Psoas muscle (tissue), 8 donors: ENCODE results near the gene KAZN. TPM values are rescaled to one million over a fixed set of nuclear protein-coding genes. Genes with fewer than 3 reads are reported as not detected.

Experiments
- ATAC-seq, 4 donors: fragments of 200-7000 bp; cut with Tn5 transposase; one replicate each; pipeline ENCODE4 v1.9.1; 2020; ENCODE audit warnings: moderate library complexity in 3 of 4, mild to moderate bottlenecking in 2 of 4
- DNase-seq, 2 donors: peaks; one replicate each; pipeline ENCODE4 v3.0.0-alpha.2; 2020
- H3K27ac ChIP-seq: fragments of 200-600 bp; one replicate; pipeline ENCODE4 v1.8.0; 2022
- H3K27me3 ChIP-seq, 3 donors: fragments of 200-600 bp in 1 of 3; one replicate each; pipeline versions ENCODE4 v1.6.1 to v1.8.0; 2013 to 2022; ENCODE audit warnings: low read length in 2 of 3, mild to moderate bottlenecking in 2 of 3, moderate library complexity in 1 of 3; ENCODE audit not compliant: insufficient read depth in 3 of 3
- H3K36me3 ChIP-seq, 2 donors: fragments of 200-600 bp in 1 of 2; one replicate each; pipeline versions ENCODE4 v1.6.1 to v1.8.0; 2013 to 2022; ENCODE audit warnings: low read depth in 1 of 2, mild to moderate bottlenecking in 1 of 2, moderate library complexity in 1 of 2; ENCODE audit not compliant: insufficient read depth in 1 of 2
- H3K4me1 ChIP-seq: fragments of 200-600 bp; one replicate; pipeline ENCODE4 v1.8.0; 2022
- H3K4me3 ChIP-seq: fragments of 200-600 bp; one replicate; pipeline ENCODE4 v1.8.0; 2022; ENCODE audit warnings: mild to moderate bottlenecking
- H3K9me3 ChIP-seq: fragments of 200-600 bp; one replicate; pipeline ENCODE4 v1.8.0; 2022
- WGBS, 3 donors: extraction: QIAGEN DNeasy Blood & Tissue Kit; methylation state at CpG; one replicate each; pipeline versions ENCODE4 v1.1.6 to v1.1.7; 2013; 5-methylcytosine and 5-hydroxymethylcytosine counted together
- intact Hi-C, 2 donors: fragments of 100-400 bp; cut with DNase I; formaldehyde crosslinking; loops; one replicate each; pipeline versions ENCODE4 v1.11.0 to v1.14.2; 2022
- polyA plus RNA-seq, 3 donors: library from polyadenylated mRNA; stranded (reverse); fragments of 200-250 nt; gene quantifications; one replicate each; pipeline ENCODE4 v1.2.3, GENCODE V29; 2013
- total RNA-seq, 4 donors: library from RNA; stranded (reverse); fragmentation: NEBNext Ultra II Directional in 2 of 4; extraction: Animal tissue kit (Norgen Biotek cat#: 25700) in 2 of 4; gene quantifications; one replicate each; pipeline versions ENCODE4 v1.2.1 to v1.2.4, GENCODE V29; 2021 to 2023
- TF ChIP-seq, protein P1 (sequence below): fragments of 200-600 bp; IDR thresholded peaks from one replicate; pipeline ENCODE4 v1.8.0; 2022; ENCODE audit warnings: antibody characterized with exemption
- donor health status: healthy with polysubstance abuse.
- donor health status: DM: no; HTN: no; CAD: no; lungs with moderate emphysema.
- donor health status: Bipolar disorder and iron deficiency.
- donor health status: healthy.
- donor health status: DM: yes; HTN: yes; CAD: no.
- donor health status: DM: no; HTN: no; CAD: no.
- donor health status: DM: no; HTN: no; CAD: no.
- donor health status: DM: yes; HTN: yes; CAD: no.

KAZN gene
- total and polyA plus RNA-seq, 7 donors = 0.23 to 2.3 (median 0.97) TPM

DNA sequence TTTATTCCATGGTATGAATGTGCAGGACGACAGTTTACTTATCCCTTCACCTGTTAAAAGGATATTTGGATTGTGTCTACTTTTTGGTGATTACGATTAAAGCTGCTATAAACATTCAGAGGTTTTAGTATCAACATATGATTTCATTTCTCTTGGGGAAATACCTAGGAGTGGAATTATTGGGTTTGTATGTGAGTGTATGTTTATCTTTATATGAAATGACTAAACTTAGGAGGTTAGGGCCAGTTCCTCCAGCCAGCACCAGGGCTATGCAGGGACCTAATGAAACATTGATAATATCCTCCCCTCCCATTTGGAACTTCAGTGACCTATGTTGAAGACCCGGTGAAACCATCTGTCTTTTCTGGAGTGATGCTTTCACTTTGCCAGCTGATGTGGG is 568.9 kb downstream of the KAZN start:
- ATAC-seq = no peak
- TF ChIP-seq, protein P1, sequence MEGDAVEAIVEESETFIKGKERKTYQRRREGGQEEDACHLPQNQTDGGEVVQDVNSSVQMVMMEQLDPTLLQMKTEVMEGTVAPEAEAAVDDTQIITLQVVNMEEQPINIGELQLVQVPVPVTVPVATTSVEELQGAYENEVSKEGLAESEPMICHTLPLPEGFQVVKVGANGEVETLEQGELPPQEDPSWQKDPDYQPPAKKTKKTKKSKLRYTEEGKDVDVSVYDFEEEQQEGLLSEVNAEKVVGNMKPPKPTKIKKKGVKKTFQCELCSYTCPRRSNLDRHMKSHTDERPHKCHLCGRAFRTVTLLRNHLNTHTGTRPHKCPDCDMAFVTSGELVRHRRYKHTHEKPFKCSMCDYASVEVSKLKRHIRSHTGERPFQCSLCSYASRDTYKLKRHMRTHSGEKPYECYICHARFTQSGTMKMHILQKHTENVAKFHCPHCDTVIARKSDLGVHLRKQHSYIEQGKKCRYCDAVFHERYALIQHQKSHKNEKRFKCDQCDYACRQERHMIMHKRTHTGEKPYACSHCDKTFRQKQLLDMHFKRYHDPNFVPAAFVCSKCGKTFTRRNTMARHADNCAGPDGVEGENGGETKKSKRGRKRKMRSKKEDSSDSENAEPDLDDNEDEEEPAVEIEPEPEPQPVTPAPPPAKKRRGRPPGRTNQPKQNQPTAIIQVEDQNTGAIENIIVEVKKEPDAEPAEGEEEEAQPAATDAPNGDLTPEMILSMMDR = no peak
- no peaks in the 10 kb centered on the region for H3K9me3 ChIP-seq
- H3K36me3 ChIP-seq = no peaks in the 10 kb centered on the region
- H3K27ac ChIP-seq = no peak overlapping the region
- no peak for DNase-seq
- intact Hi-C loops = no loop called here
- no peaks in the 10 kb centered on the region for H3K27me3 ChIP-seq
- H3K4me1 ChIP-seq = no peaks in the 10 kb centered on the region
- H3K4me3 ChIP-seq = no peak overlapping the region
- 46 to 64% (median 50%) methylated on average over 3 of the region's 3 CpGs for WGBS, 3 donors
